Umbilical cord (tissue), 2 donors: ENCODE measurements around the gene ABCG4. TPM values are rescaled to one million over a fixed set of nuclear protein-coding genes. Genes with fewer than 3 reads are reported as not detected.
"Not testable (repeated sequence)": the region's sequence is repeated elsewhere in the genome, so short reads cannot be mapped to it uniquely, and the experiment has no call there.

Source experiments
- DNase-seq: peaks from one replicate; pipeline ENCODE4 v3.0.0-alpha.2; 2015; ENCODE audit warnings: low spot score
- total RNA-seq: library from RNA; depleted of rRNA; stranded (reverse); fragments of >200 nt; gene quantifications from one replicate; pipeline ENCODE4 v1.2.3, GENCODE V29; 2014; ENCODE audit warnings: low replicate concordance; ENCODE audit not compliant: insufficient read depth

ABCG4 gene
- total RNA-seq, 1 donor from 2014 or later = 0.96 TPM

GRCh38 chr11:119115484-119116234 lies 33.2 kb upstream of the ABCG4 start:
- DNase-seq = peak; percentile 47

- no peak for DNase-seq
These were observed 32.6 kb upstream of the ABCG4 start for GRCh38 chr11:119116235-119116594.

- no peak for DNase-seq
These were observed 32.3 kb upstream of the ABCG4 start for GRCh38 chr11:119116601-119117000.

GRCh38 chr11:119117004-119117706 lies 31.7 kb upstream of the ABCG4 start:
- no peak for DNase-seq

GRCh38 chr11:119118227-119118626 lies 30.6 kb upstream of the ABCG4 start:
- DNase-seq = no peak

- no peak for DNase-seq
These were observed 29.9 kb upstream of the ABCG4 start for GRCh38 chr11:119118946-119119345.

- no peak for DNase-seq
These were observed 28.2 kb upstream of the ABCG4 start for GRCh38 chr11:119120639-119121007.

- DNase-seq = peak; percentile 100
These were observed 27.6 kb upstream of the ABCG4 start, which contains the start of gene HINFP for GRCh38 chr11:119121008-119121810. Gene HINFP, plus strand, starts transcription at chr11:119121580. Its CDS starts 5,365 bp downstream, at chr11:119126945.

GRCh38 chr11:119121811-119122124 lies 27.1 kb upstream of the ABCG4 start:
- no peak for DNase-seq

GRCh38 chr11:119125821-119126220 lies 23.0 kb upstream of the ABCG4 start:
- DNase-seq = no peak

- peak; percentile 38 for DNase-seq
These were observed 22.1 kb upstream of the ABCG4 start for GRCh38 chr11:119126675-119127268.

- DNase-seq = no peak
These were observed 18.2 kb upstream of the ABCG4 start for GRCh38 chr11:119130662-119131061.

GRCh38 chr11:119134389-119134978 lies 14.4 kb upstream of the ABCG4 start:
- DNase-seq = no peak

GRCh38 chr11:119139276-119139675 lies 9.6 kb upstream of the ABCG4 start:
- DNase-seq = not testable (repeated sequence)

GRCh38 chr11:119144825-119145486 lies 3.9 kb upstream of the ABCG4 start:
- DNase-seq = peak; percentile 81

GRCh38 chr11:119145551-119145950 lies 3.3 kb upstream of the ABCG4 start:
- peak; percentile 65 for DNase-seq

- no peak for DNase-seq
These were observed 1.1 kb upstream of the ABCG4 start for GRCh38 chr11:119147604-119148333.

- DNase-seq = no peak
These were observed 183 bp upstream of the ABCG4 start for GRCh38 chr11:119148720-119149017.

GRCh38 chr11:119149786-119150275 lies 979 bp downstream of the ABCG4 start:
- DNase-seq = no peak

GRCh38 chr11:119152043-119152442 lies 3.2 kb downstream of the ABCG4 start:
- no peak for DNase-seq
